Activated naive CD8-positive, alpha-beta T cell treated with anti-CD3 and anti-CD28 coated beads, Interleukin-2, amount 10 ng/mL, durations not matched to agents 7 days and 5 days (primary cell): ENCODE measurements around the gene L3MBTL1. TPM values are rescaled to one million over a fixed set of nuclear protein-coding genes. Genes with fewer than 3 reads are reported as not detected.
"Not testable (repeated sequence)": the region's sequence is repeated elsewhere in the genome, so short reads cannot be mapped to it uniquely, and the experiment has no call there.

Experiments
- ATAC-seq: fragments of 150-1000 bp; cut with Tn5 transposase; one replicate; pipeline ENCODE4 v1.10.0; 2021; ENCODE audit warnings: low read depth, moderate library complexity
- POLR2A ChIA-PET: fragments of 350-600 bp; sonication (Branson Sonifier 250); formaldehyde crosslinking; loops from one replicate; lab custom pipeline; 2021; ENCODE audit warnings: antibody characterized with exemption; lab: Charles Lee
- DNase-seq: peaks from one replicate; pipeline ENCODE4 v3.0.0; 2021
- H3K27ac Mint-ChIP-seq: one replicate; pipeline ENCODE4 v1.8.0; 2022; ENCODE audit warnings: mild to moderate bottlenecking, mixed read lengths
- H3K27me3 Mint-ChIP-seq: one replicate; pipeline ENCODE4 v1.8.0; 2022; ENCODE audit warnings: mild to moderate bottlenecking, moderate library complexity, mixed read lengths
- H3K36me3 Mint-ChIP-seq: one replicate; pipeline ENCODE4 v1.8.0; 2021; ENCODE audit warnings: mild to moderate bottlenecking, mixed read lengths
- H3K4me1 Mint-ChIP-seq: one replicate; pipeline ENCODE4 v1.8.0; 2021; ENCODE audit warnings: mixed read lengths
- H3K4me3 Mint-ChIP-seq: one replicate; pipeline ENCODE4 v1.8.0; 2022; ENCODE audit warnings: mild to moderate bottlenecking, moderate library complexity, mixed read lengths
- H3K9me3 Mint-ChIP-seq: one replicate; pipeline ENCODE4 v1.8.0; 2021; ENCODE audit warnings: mixed read lengths
- total RNA-seq, 2 experiments: library from RNA; stranded (reverse); gene quantifications; one replicate each; pipeline ENCODE4 v1.2.3, GENCODE V29; 2021

Gene L3MBTL1
- total RNA-seq, 2 experiments from 2014 or later, result 10.6 to 13.7 TPM

DNA sequence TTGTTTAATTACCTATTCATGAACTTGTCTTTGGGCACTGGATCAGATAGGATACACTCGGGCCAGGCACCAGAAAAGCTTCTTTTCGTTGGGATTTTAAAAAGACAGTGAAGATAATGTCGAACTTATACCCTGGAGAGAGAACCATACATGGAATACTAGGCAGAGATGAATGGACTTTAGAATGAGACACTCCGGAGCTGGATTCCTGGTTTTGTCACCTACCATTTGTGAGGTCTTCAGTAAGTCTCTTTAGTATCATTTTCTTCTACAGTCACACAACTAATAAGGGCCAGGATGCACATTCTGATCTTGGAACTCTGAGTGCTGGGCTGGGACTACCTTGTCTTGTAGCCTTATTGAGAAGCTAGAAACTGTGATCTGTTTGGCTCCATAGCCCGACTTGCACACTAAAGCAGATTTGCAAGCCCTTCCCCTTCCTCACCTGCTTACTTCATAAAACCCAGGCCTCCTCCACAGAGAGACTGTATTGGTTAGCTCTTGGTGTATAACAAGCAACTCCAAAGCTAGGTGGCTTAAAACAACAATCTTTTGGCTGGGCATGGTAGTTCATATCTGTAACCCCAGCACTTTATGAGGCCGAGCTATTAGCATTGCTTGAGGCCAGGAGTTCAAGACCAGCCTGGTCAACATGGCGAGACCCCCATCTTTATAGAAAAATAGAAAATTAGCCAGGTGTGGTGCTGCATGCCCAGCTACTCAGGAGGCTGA is 75.8 kb downstream of the L3MBTL1 start:
- H3K9me3 Mint-ChIP-seq, result no peaks in the 10 kb centered on the region
- POLR2A ChIA-PET, result interaction anchor here (0.6 kb wide), 1 partner anchor 115 kb away, joined by 3 read pairs; no protein-coding TSS in a partner anchor

GRCh38 chr20:43583982-43584432 is 76.5 kb downstream of the L3MBTL1 start:
- POLR2A ChIA-PET, result interaction anchor here (0.6 kb wide), 1 partner anchor 115 kb away, joined by 3 read pairs; no protein-coding TSS in a partner anchor
- ATAC-seq (no peak), DNase-seq (no peak)
- H3K9me3 Mint-ChIP-seq, result no peaks in the 10 kb centered on the region
- peaks cover 8% of the 10 kb centered on the region for H3K4me1 Mint-ChIP-seq
- peaks cover 5% of the 10 kb centered on the region for H3K27me3 Mint-ChIP-seq
- H3K4me3 Mint-ChIP-seq, result no peak overlapping the region
- H3K27ac Mint-ChIP-seq, result no peak overlapping the region
- H3K36me3 Mint-ChIP-seq, result no peaks in the 10 kb centered on the region

More for the DNA sequence above, 75.8 kb downstream of the L3MBTL1 start:
- DNase-seq (no peak), ATAC-seq (no peak)
- Mint-ChIP-seq H3K27me3 (peaks cover 6% of the 10 kb centered on the region), H3K27ac (no peak overlapping the region), H3K36me3 (no peaks in the 10 kb centered on the region), H3K4me1 (peaks cover 8% of the 10 kb centered on the region), H3K4me3 (no peak overlapping the region)

GRCh38 chr20:43584448-43585136 is 77.1 kb downstream of the L3MBTL1 start:
- ATAC-seq (no peak), DNase-seq (no peak)
- Mint-ChIP-seq H3K4me3 (no peak overlapping the region), H3K4me1 (peaks cover 3% of the 10 kb centered on the region), H3K27ac (no peak overlapping the region), H3K27me3 (peaks cover 2% of the 10 kb centered on the region), H3K36me3 (no peaks in the 10 kb centered on the region), H3K9me3 (no peaks in the 10 kb centered on the region)
- POLR2A ChIA-PET, result no interaction called here

- ATAC-seq, result no peak
- H3K36me3 Mint-ChIP-seq, result no peaks in the 10 kb centered on the region
- POLR2A ChIA-PET, result interaction anchor here (0.6 kb wide), 1 partner anchor 1292 kb away, joined by 5 read pairs; no protein-coding TSS in a partner anchor
- H3K9me3 Mint-ChIP-seq, result no peaks in the 10 kb centered on the region
- H3K4me3 Mint-ChIP-seq, result no peak overlapping the region
- H3K4me1 Mint-ChIP-seq, result peaks cover 10% of the 10 kb centered on the region
- peaks cover 2% of the 10 kb centered on the region for H3K27me3 Mint-ChIP-seq
- no peak for DNase-seq
- no peak overlapping the region for H3K27ac Mint-ChIP-seq
Measured at GRCh38 chr20:43586641-43587040, 79.1 kb downstream of the L3MBTL1 start.

GRCh38 chr20:43588526-43588925 is 81.0 kb downstream of the L3MBTL1 start:
- ATAC-seq, H3K27ac Mint-ChIP-seq, H3K4me3 Mint-ChIP-seq, H3K27me3 Mint-ChIP-seq, POLR2A ChIA-PET, DNase-seq, H3K36me3 Mint-ChIP-seq, H3K9me3 Mint-ChIP-seq: not testable (repeated sequence)
- peaks cover 10% of the 10 kb centered on the region for H3K4me1 Mint-ChIP-seq

DNA sequence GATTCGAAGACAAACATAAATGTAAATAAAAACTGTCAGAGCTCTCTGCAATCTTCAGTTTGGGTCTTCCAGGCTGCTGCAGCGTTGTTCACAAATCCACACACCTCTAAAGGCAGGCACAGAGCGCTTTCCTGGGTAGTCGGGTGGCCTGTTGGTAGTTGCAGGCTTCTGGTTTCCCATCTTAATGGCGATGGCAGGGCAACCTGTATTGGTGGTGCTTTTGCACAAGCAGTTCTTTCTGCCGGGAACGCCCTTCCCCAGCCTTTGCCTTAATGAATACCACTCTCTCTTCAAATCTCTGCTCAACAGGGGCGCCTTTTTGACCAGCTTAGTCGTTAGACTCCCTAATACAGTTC is 82.5 kb downstream of the L3MBTL1 start:
- H3K27me3 Mint-ChIP-seq, result peaks cover 2% of the 10 kb centered on the region
- H3K4me1 Mint-ChIP-seq, result peaks cover 10% of the 10 kb centered on the region
- peaks cover 3% of the 10 kb centered on the region for H3K36me3 Mint-ChIP-seq
- POLR2A ChIA-PET, result interaction anchor here (1.3 to 1.5 kb wide), 2 partner anchors 78 to 132 kb away, joined by 10 to 13 read pairs; partner anchors contain the start of gene SRSF6
- H3K27ac Mint-ChIP-seq, result peak overlapping the region; percentile 92
- no peaks in the 10 kb centered on the region for H3K9me3 Mint-ChIP-seq
- ATAC-seq, result no peak
- DNase-seq, result no peak
- peak overlapping the region; percentile 82 for H3K4me3 Mint-ChIP-seq

GRCh38 chr20:43590392-43591303 is 83.2 kb downstream of the L3MBTL1 start, which contains the start of gene IFT52:
IFT52 (plus strand) TSS chr20:43590937; CDS start chr20:43594699, 3,762 bp downstream.
- peak within 1 kb of the TSS; percentile 92 for H3K27ac Mint-ChIP-seq
- DNase-seq, result peak; percentile 87
- peak; percentile 98 for ATAC-seq
- peak within 1 kb of the TSS; percentile 82 for H3K4me3 Mint-ChIP-seq
- no peaks in the 10 kb centered on the region for H3K9me3 Mint-ChIP-seq
- POLR2A ChIA-PET, result interaction anchor here (0.6 to 1.5 kb wide), 4 partner anchors 41 to 1772 kb away, joined by 3 to 13 read pairs (median 6); partner anchors contain the start of genes SRSF6 and SYS1
- H3K4me1 Mint-ChIP-seq, result peaks cover 10% of the 10 kb centered on the region
- H3K36me3 Mint-ChIP-seq, result peaks cover 3% of the 10 kb centered on the region
- peaks cover under 1% of the 10 kb centered on the region for H3K27me3 Mint-ChIP-seq

Other genes starting within 250 kb of the L3MBTL1 start
- 100 to 1,000 TPM; 129 to 137 TPM for gene SRSF6, start 49.8 kb upstream of the L3MBTL1 start, total RNA-seq
- gene SGK2, start 51.3 kb downstream of the L3MBTL1 start, total RNA-seq, result under 1 TPM; 0.48 to 0.53 TPM
- 10 to 100 TPM; 17.4 to 17.8 TPM for gene IFT52, start 83.2 kb downstream of the L3MBTL1 start, total RNA-seq
- 10 to 100 TPM; 72.6 to 81.1 TPM for gene MYBL2, start 159.4 kb downstream of the L3MBTL1 start, total RNA-seq
- not detected for gene GTSF1L, start 219.3 kb downstream of the L3MBTL1 start, total RNA-seq